ENCODE results near the gene TRIM29.

Gene TRIM29

DNA sequence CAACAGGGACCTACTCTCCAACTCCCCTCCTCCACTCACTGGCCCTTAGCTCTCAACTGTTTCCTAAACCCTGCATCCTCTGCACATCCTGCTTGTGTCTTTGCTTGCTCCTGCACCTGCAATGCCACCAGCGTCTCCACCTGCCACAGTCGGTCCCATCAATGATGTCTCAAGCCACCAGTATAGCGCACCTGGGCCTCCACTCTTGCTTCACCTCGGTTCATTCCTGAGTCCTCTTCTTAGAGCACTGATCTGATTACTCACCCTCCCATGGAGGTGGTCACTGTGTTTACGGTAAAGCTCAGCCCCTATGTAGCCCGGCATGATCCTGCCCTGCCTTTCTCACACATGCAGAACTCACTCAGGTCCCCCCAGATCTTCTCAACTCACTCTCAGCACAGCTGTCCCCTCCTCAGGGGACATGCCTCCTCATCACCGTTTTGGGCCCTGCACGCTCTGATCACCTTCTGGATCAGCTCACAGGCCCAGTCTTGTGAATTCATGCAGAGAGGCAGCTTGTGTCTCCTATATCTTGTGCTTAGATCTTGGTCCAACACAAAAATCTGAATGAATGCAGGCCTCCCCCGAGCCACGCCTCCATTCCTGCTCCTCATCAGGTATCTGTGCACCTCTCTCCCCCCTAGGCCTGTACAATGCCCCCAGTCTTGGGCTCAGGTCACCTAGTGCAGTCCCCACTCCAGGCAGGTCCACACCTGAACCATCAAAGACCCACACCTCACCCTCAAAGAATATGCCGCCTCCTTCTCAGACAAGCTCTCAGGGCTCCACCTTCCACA lies 31.4 kb downstream of the TRIM29 start:
- H3K36me3 ChIP-seq (replicated peaks in 1 of 2; ENCODE audit: control insufficient read depth in 2 of 2, insufficient read depth in 2 of 2, low read length in 2 of 2) = no peaks in the 10 kb centered on the region
- no peak for DNase-seq (ENCODE audit: low spot score)
- peaks cover 0 to 18% of the 10 kb centered on the region in 2 donors for H3K4me1 ChIP-seq (ENCODE audit: control insufficient read depth in 2 of 2, insufficient read depth in 1 of 2, low read depth in 1 of 2, low read length in 2 of 2)
- no peak overlapping the region for H4K8ac ChIP-seq (ENCODE audit: low read depth, low read length)
- peak overlapping the region; percentile 43 for H3K23ac ChIP-seq (ENCODE audit: low read depth, low read length, poor library complexity)
- H3K4ac ChIP-seq (ENCODE audit: low read length) = no peak overlapping the region
- peak overlapping the region; percentile 42 for H2AK5ac ChIP-seq (ENCODE audit: low read depth, low read length)
- H3K27me3 ChIP-seq (ENCODE audit: control insufficient read depth in 3 of 3, insufficient read depth in 3 of 3, low read depth in 1 of 3, low read length in 3 of 3) = peaks cover 0 to 31% (median 0%) of the 10 kb centered on the region in 3 experiments
- H4K91ac ChIP-seq (ENCODE audit: low read depth, low read length, poor library complexity) = no peak overlapping the region
- no peak overlapping the region for H2BK5ac ChIP-seq (ENCODE audit: low read length)
- H2BK120ac ChIP-seq (ENCODE audit: low read depth, low read length) = no peak overlapping the region
- peak overlapping the region; percentile 23 for H3K18ac ChIP-seq (ENCODE audit: low read length)
- no peak overlapping the region for H2AFZ ChIP-seq (ENCODE audit: low read length)
- no peak overlapping the region for H3K4me2 ChIP-seq (ENCODE audit: insufficient read depth, low read length, poor library complexity, severe bottlenecking)
- no peak overlapping the region for H3K4me3 ChIP-seq (ENCODE audit: low read length in 2 of 2)
- H3K27ac ChIP-seq (replicated peaks; ENCODE audit: low read length) = no peak overlapping the region
- no peak overlapping the region for H2BK15ac ChIP-seq (ENCODE audit: low read length)
- H3K9ac ChIP-seq (ENCODE audit: low read depth, low read length, poor library complexity) = no peak overlapping the region
- H3K14ac ChIP-seq (ENCODE audit: low read length) = no peak overlapping the region
- H3K79me1 ChIP-seq (ENCODE audit: low read depth, low read length) = no peaks in the 10 kb centered on the region
- peaks cover 0 to 6% of the 10 kb centered on the region in 2 donors for H3K9me3 ChIP-seq (replicated peaks in 1 of 2; ENCODE audit: control insufficient read depth in 2 of 2, insufficient read depth in 1 of 2, low read depth in 1 of 2, low read length in 2 of 2)
- no CpG with 5 or more reads among the region's 11 CpGs for WGBS, 2 donors (ENCODE audit: extremely low coverage in 2 of 2, insufficient read length in 2 of 2, insufficient replicate concordance in 1 of 2)
- H2BK12ac ChIP-seq (ENCODE audit: low read length) = peak overlapping the region; percentile 46

DNA sequence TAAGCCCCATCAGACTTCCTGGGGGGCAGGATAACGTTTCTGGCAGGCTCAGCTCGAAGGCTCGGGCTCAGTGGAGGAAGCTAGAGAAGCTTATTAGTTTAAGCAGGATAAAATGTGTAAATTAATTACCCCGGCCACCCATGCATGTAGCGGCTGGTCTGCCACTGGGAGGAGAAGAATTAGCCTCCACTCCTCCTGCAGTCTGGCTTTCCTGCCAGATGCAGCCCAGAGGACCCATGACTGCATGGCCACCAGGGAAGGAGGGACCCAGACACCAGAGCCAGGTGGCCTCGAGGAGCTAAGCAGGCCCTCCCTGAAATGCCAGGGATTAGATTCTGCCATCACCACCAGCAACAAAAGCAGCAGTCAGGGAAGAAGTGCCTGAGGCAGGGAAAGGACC lies 32.3 kb downstream of the TRIM29 start:
- H4K91ac ChIP-seq (ENCODE audit: low read depth, low read length, poor library complexity) = no peak overlapping the region
- H3K36me3 ChIP-seq (replicated peaks in 1 of 2; ENCODE audit: control insufficient read depth in 2 of 2, insufficient read depth in 2 of 2, low read length in 2 of 2) = no peaks in the 10 kb centered on the region
- H3K14ac ChIP-seq (ENCODE audit: low read length) = no peak overlapping the region
- no CpG with 5 or more reads among the region's 6 CpGs for WGBS, 2 donors (ENCODE audit: extremely low coverage in 2 of 2, insufficient read length in 2 of 2, insufficient replicate concordance in 1 of 2)
- no peak overlapping the region for H2AFZ ChIP-seq (ENCODE audit: low read length)
- no peak overlapping the region for H3K4me3 ChIP-seq (ENCODE audit: low read length in 2 of 2)
- peaks cover 0 to 35% (median 0%) of the 10 kb centered on the region in 3 experiments for H3K27me3 ChIP-seq (ENCODE audit: control insufficient read depth in 3 of 3, insufficient read depth in 3 of 3, low read depth in 1 of 3, low read length in 3 of 3)
- H2BK5ac ChIP-seq (ENCODE audit: low read length) = no peak overlapping the region
- H3K4me2 ChIP-seq (ENCODE audit: insufficient read depth, low read length, poor library complexity, severe bottlenecking) = no peak overlapping the region
- H3K9ac ChIP-seq (ENCODE audit: low read depth, low read length, poor library complexity) = peak overlapping the region; percentile 22
- H2BK120ac ChIP-seq (ENCODE audit: low read depth, low read length) = no peak overlapping the region
- H3K27ac ChIP-seq (replicated peaks; ENCODE audit: low read length) = no peak overlapping the region
- H3K4ac ChIP-seq (ENCODE audit: low read length) = no peak overlapping the region
- H3K23ac ChIP-seq (ENCODE audit: low read depth, low read length, poor library complexity) = no peak overlapping the region
- peaks cover 0 to 6% of the 10 kb centered on the region in 2 donors for H3K9me3 ChIP-seq (replicated peaks in 1 of 2; ENCODE audit: control insufficient read depth in 2 of 2, insufficient read depth in 1 of 2, low read depth in 1 of 2, low read length in 2 of 2)
- no peak for DNase-seq (ENCODE audit: low spot score)
- H2AK5ac ChIP-seq (ENCODE audit: low read depth, low read length) = no peak overlapping the region
- H2BK15ac ChIP-seq (ENCODE audit: low read length) = peak overlapping the region; percentile 20
- no peak overlapping the region for H4K8ac ChIP-seq (ENCODE audit: low read depth, low read length)
- H3K4me1 ChIP-seq (ENCODE audit: control insufficient read depth in 2 of 2, insufficient read depth in 1 of 2, low read depth in 1 of 2, low read length in 2 of 2) = peaks cover 0 to 18% of the 10 kb centered on the region in 2 donors
- H3K18ac ChIP-seq (ENCODE audit: low read length) = no peak overlapping the region
- H2BK12ac ChIP-seq (ENCODE audit: low read length) = no peak overlapping the region
- no peaks in the 10 kb centered on the region for H3K79me1 ChIP-seq (ENCODE audit: low read depth, low read length)

DNA sequence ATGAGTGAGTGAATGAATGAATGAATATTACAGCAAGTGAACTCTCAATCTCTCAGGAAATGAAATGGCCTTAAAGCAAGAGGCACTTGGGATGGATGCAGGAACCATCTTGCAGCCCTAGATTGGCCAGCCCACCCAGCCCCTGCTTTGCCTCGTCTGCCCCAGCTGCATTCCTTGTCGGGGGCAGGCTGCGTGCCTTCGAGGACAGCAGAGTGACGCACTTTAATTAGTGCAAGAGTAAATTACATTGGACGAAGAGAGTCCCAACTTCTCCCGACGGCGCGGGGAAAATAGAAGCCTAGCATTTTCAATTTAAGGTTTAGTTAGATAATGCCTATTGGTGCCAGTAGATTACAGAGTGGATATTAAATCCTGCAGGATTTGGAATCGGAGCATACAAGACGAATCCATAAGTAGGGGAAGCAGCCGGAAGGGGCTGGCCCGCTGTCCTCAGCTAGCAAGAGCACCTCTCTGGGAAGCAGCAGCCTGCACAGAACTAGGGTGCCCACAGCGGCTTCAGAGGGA lies 33.8 kb downstream of the TRIM29 start:
- Histone ChIP-seq H3K9me3 (replicated peaks in 1 of 2; ENCODE audit: control insufficient read depth in 2 of 2, insufficient read depth in 1 of 2, low read depth in 1 of 2, low read length in 2 of 2) (peaks cover 0 to 6% of the 10 kb centered on the region in 2 donors), H3K4me2 (ENCODE audit: insufficient read depth, low read length, poor library complexity, severe bottlenecking) (no peak overlapping the region), H3K36me3 (replicated peaks in 1 of 2; ENCODE audit: control insufficient read depth in 2 of 2, insufficient read depth in 2 of 2, low read length in 2 of 2) (no peaks in the 10 kb centered on the region), H2BK15ac (ENCODE audit: low read length) (no peak overlapping the region), H2AFZ (ENCODE audit: low read length) (no peak overlapping the region), H2AK5ac (ENCODE audit: low read depth, low read length) (no peak overlapping the region), H3K23ac (ENCODE audit: low read depth, low read length, poor library complexity) (no peak overlapping the region), H3K18ac (ENCODE audit: low read length) (no peak overlapping the region), H4K8ac (ENCODE audit: low read depth, low read length) (no peak overlapping the region), H3K4me1 (ENCODE audit: control insufficient read depth in 2 of 2, insufficient read depth in 1 of 2, low read depth in 1 of 2, low read length in 2 of 2) (peaks cover 0 to 12% of the 10 kb centered on the region in 2 donors), H2BK5ac (ENCODE audit: low read length) (no peak overlapping the region), H3K4ac (ENCODE audit: low read length) (no peak overlapping the region), H3K9ac (ENCODE audit: low read depth, low read length, poor library complexity) (no peak overlapping the region), H3K27ac (replicated peaks; ENCODE audit: low read length) (no peak overlapping the region), H3K79me1 (ENCODE audit: low read depth, low read length) (no peaks in the 10 kb centered on the region), H3K4me3 (ENCODE audit: low read length in 2 of 2) (no peak overlapping the region), H3K14ac (ENCODE audit: low read length) (no peak overlapping the region), H3K27me3 (ENCODE audit: control insufficient read depth in 3 of 3, insufficient read depth in 3 of 3, low read depth in 1 of 3, low read length in 3 of 3) (peaks cover 0 to 41% (median 0%) of the 10 kb centered on the region in 3 experiments), H4K91ac (ENCODE audit: low read depth, low read length, poor library complexity) (no peak overlapping the region), H2BK120ac (ENCODE audit: low read depth, low read length) (no peak overlapping the region), H2BK12ac (ENCODE audit: low read length) (no peak overlapping the region)
- no CpG with 5 or more reads among the region's 15 CpGs for WGBS, 2 donors (ENCODE audit: extremely low coverage in 2 of 2, insufficient read length in 2 of 2, insufficient replicate concordance in 1 of 2)
- no peak for DNase-seq (ENCODE audit: low spot score)

DNA sequence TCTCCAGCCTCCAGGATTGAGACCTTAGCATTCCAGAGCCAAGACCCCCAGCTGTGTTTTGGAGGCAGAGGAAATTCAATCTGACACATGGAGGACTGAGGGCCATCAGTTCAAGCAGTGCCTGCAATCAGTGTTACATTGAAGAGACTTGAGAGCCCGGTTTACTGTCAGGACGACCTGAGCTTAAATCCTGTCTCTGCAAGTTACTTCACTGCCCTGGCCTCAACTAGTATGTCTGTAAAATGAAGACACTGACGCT lies 35.1 kb downstream of the TRIM29 start:
- H2BK12ac ChIP-seq (ENCODE audit: low read length) = peak overlapping the region; percentile 18
- H3K27ac ChIP-seq (replicated peaks; ENCODE audit: low read length) = no peak overlapping the region
- peaks cover 0 to 18% of the 10 kb centered on the region in 2 donors for H3K4me1 ChIP-seq (ENCODE audit: control insufficient read depth in 2 of 2, insufficient read depth in 1 of 2, low read depth in 1 of 2, low read length in 2 of 2)

More for the DNA sequence above, 35.1 kb downstream of the TRIM29 start:
- no peak overlapping the region for H2BK5ac ChIP-seq (ENCODE audit: low read length)
- DNase-seq (ENCODE audit: low spot score) = no peak
- H2BK120ac ChIP-seq (ENCODE audit: low read depth, low read length) = no peak overlapping the region
- no peak overlapping the region for H2AFZ ChIP-seq (ENCODE audit: low read length)
- H3K79me1 ChIP-seq (ENCODE audit: low read depth, low read length) = no peaks in the 10 kb centered on the region
- no peak overlapping the region for H3K14ac ChIP-seq (ENCODE audit: low read length)
- H4K91ac ChIP-seq (ENCODE audit: low read depth, low read length, poor library complexity) = no peak overlapping the region
- H3K4me3 ChIP-seq (ENCODE audit: low read length in 2 of 2) = no peak overlapping the region
- H3K9me3 ChIP-seq (replicated peaks in 1 of 2; ENCODE audit: control insufficient read depth in 2 of 2, insufficient read depth in 1 of 2, low read depth in 1 of 2, low read length in 2 of 2) = peaks cover 0 to 6% of the 10 kb centered on the region in 2 donors
- H3K9ac ChIP-seq (ENCODE audit: low read depth, low read length, poor library complexity) = no peak overlapping the region
- H3K18ac ChIP-seq (ENCODE audit: low read length) = peak overlapping the region; percentile 20
- H2BK15ac ChIP-seq (ENCODE audit: low read length) = no peak overlapping the region
- WGBS, 2 donors (ENCODE audit: extremely low coverage in 2 of 2, insufficient read length in 2 of 2, insufficient replicate concordance in 1 of 2) = no CpG with 5 or more reads among the region's 3 CpGs
- no peak overlapping the region for H2AK5ac ChIP-seq (ENCODE audit: low read depth, low read length)
- H3K23ac ChIP-seq (ENCODE audit: low read depth, low read length, poor library complexity) = no peak overlapping the region
- H3K4ac ChIP-seq (ENCODE audit: low read length) = no peak overlapping the region
- peaks cover 0 to 53% (median 0%) of the 10 kb centered on the region in 3 experiments for H3K27me3 ChIP-seq (ENCODE audit: control insufficient read depth in 3 of 3, insufficient read depth in 3 of 3, low read depth in 1 of 3, low read length in 3 of 3)
- H3K4me2 ChIP-seq (ENCODE audit: insufficient read depth, low read length, poor library complexity, severe bottlenecking) = no peak overlapping the region
- H3K36me3 ChIP-seq (replicated peaks in 1 of 2; ENCODE audit: control insufficient read depth in 2 of 2, insufficient read depth in 2 of 2, low read length in 2 of 2) = no peaks in the 10 kb centered on the region
- H4K8ac ChIP-seq (ENCODE audit: low read depth, low read length) = no peak overlapping the region

Measured in neuronal stem cell (in vitro differentiated cells).